RKO (cell line): ENCODE data around the gene GTF3C4.

Experiments used
- DNase-seq: peaks from one replicate; pipeline ENCODE4 v3.0.0-alpha.2; 2016; ENCODE audit warnings: low spot score

Gene GTF3C4

GRCh38 chr9:132648283-132648682, 22.0 kb upstream of the GTF3C4 start:
- no peak for DNase-seq

GRCh38 chr9:132648685-132649084, 21.6 kb upstream of the GTF3C4 start:
- no peak for DNase-seq

- DNase-seq = peak; percentile 44
Measured at GRCh38 chr9:132651259-132651658, 19.0 kb upstream of the GTF3C4 start.

- DNase-seq = no peak
Measured at GRCh38 chr9:132656299-132656698, 14.0 kb upstream of the GTF3C4 start.

GRCh38 chr9:132662152-132662945, 7.9 kb upstream of the GTF3C4 start:
- no peak for DNase-seq

GRCh38 chr9:132663117-132663516, 7.1 kb upstream of the GTF3C4 start:
- no peak for DNase-seq

GRCh38 chr9:132663851-132664250, 6.4 kb upstream of the GTF3C4 start:
- DNase-seq = no peak

GRCh38 chr9:132669319-132669697, 956 bp upstream of the GTF3C4 start:
- peak; percentile 81 for DNase-seq

GRCh38 chr9:132669698-132670456, 387 bp upstream of the GTF3C4 start, which contains the start of gene DDX31:
TSS of gene DDX31 (minus strand) at chr9:132669983. CDS start at chr9:132669934, 49 bp downstream.
- DNase-seq = peak; percentile 90

GRCh38 chr9:132671620-132672412, 1.6 kb downstream of the GTF3C4 start:
- peak; percentile 86 for DNase-seq

GRCh38 chr9:132672413-132672690, 2.1 kb downstream of the GTF3C4 start:
- DNase-seq = peak; percentile 80

GRCh38 chr9:132673355-132673754, 3.1 kb downstream of the GTF3C4 start:
- DNase-seq = peak; percentile 96

GRCh38 chr9:132674485-132674884, 4.2 kb downstream of the GTF3C4 start:
- no peak for DNase-seq

- no peak for DNase-seq
Measured at GRCh38 chr9:132677976-132678375, 7.7 kb downstream of the GTF3C4 start.

GRCh38 chr9:132679946-132680625, 9.8 kb downstream of the GTF3C4 start:
- DNase-seq = no peak

- DNase-seq = no peak
Measured at GRCh38 chr9:132681561-132681960, 11.3 kb downstream of the GTF3C4 start.

- DNase-seq = no peak
Measured at GRCh38 chr9:132683873-132684272, 13.6 kb downstream of the GTF3C4 start.

- DNase-seq = no peak
Measured at GRCh38 chr9:132690696-132691095, 20.4 kb downstream of the GTF3C4 start.

- peak; percentile 85 for DNase-seq
Measured at GRCh38 chr9:132694144-132694543, 23.9 kb downstream of the GTF3C4 start.

- DNase-seq = peak; percentile 54
Measured at GRCh38 chr9:132697230-132697629, 27.0 kb downstream of the GTF3C4 start.

- DNase-seq = no peak
Measured at GRCh38 chr9:132698989-132699388, 28.7 kb downstream of the GTF3C4 start.

- no peak for DNase-seq
Measured at GRCh38 chr9:132699956-132700355, 29.7 kb downstream of the GTF3C4 start.
